Inflammatory macrophage (primary cell): ENCODE results near the gene SLC4A1.

Experiments
- DNase-seq, 2 donors: peaks; one replicate each; pipeline ENCODE4 v3.0.0-alpha.2; 2020 to 2022
- total RNA-seq, 18 experiments: gene quantifications; one replicate each; lab custom pipeline; 2026; ENCODE audit warnings: mixed read lengths in 6 of 18, inconsistent platforms in 2 of 18; lab: John Stamatoyannopoulos, UW

SLC4A1 gene
- total RNA-seq, result 0 to 19.2 (median 0.04) reads per million in 18 experiments

GRCh38 chr17:44267818-44268490, at the start of gene SLC4A1:
SLC4A1 (minus strand) TSS chr17:44268135; CDS start chr17:44262866, 5,269 bp downstream.
- no peak for DNase-seq

GRCh38 chr17:44317545-44317944, 49.6 kb upstream of the SLC4A1 start:
- DNase-seq, result no peak

DNA sequence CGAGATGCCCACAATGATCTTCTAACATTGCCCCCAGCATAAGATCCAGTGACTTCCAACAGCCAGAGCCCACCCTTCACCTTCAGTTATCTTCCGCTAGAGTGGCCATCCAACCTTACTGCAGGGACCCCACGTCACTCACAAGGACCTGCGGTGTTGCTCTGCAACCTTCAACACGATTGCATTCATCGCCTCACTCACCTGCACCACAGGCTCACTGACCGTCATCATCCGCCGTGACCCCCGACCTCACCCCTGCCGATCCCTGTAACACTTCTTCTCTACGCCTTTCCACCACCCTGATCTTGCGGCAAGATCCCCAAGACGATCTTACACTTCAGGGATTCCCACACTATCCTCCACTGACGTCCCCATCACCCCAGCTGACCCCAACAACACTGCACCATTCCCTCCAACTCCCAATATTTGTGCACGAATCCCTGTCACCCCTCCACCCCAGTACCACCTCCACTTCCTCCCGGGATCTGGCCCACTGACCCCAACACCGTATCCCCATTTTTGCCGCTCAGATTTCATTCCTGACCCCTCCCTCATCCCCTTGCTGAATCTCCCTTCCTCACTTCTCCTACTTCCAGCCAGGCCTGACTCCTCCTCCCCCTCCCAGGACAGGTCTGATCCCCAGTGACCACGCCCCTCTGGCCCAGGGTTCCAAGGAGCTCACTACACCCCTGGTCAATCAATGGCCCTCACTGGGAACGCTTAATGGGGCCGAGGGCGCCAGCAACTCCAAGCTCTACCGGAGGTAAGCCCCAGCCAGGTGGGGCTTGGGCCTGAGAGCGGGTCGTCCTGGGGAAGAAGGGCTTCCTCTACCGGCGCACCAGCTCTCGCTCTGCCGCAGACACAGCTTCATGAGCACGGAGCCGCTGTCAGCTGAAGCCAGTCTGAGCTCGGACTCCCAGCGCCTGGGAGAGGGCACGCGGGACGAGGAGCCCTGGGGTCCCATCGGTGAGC, 48.1 kb upstream of the SLC4A1 start:
- no peak for DNase-seq

DNA sequence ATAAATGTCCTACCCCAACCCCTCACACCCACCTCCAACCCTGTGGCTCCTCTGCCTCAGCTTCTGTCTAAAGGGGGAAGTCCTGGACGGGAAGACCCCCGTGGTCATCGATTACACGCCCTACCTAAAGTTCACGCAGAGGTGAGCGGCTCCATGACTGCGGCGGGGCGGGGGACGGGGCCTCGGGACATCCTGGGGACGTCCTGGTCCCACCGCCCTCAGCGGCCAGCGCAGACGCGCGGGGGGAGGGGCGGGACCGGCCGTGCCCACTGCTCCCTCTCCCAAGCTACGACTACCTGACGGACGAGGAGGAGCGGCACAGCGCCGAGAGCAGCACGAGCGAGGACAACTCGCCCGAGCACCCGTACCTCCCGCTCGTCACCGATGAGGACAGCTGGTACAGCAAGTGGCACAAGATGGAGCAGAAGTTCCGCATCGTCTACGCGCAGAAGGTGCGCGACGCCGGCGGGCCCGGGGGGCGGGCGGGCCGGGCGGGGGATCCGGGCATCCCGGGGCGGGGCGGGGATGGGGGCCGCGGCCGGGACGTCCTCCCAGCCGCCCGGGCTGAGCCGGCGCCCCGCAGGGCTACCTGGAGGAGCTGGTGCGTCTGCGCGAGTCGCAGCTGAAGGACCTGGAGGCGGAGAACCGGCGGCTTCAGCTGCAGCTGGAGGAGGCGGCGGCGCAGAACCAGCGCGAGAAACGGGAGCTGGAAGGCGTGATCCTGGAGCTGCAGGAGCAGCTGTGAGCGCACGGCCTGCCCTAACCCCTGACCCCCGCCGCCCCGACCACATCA, 47.1 kb upstream of the SLC4A1 start:
- DNase-seq, result peak in 1 of 2 donors; percentile 27

DNA sequence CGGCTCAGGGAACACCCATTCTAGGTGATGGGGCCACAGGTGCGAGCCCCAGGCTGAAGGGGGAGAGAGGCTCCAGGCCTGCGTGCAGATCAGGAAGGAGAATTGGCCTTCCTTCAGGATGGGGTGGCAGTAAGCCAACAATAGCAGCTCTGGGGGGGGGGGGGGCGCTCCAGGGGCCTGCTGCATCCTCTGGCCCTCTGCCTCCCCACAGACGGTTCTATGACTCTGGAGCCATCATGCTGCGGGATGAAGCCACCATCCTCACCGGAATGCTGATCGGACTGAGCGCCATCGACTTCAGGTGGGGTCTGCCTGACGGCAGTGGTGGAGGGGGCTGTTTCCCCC, 46.6 kb upstream of the SLC4A1 start:
- DNase-seq, result no peak

GRCh38 chr17:44314031-44314430, 46.1 kb upstream of the SLC4A1 start:
- DNase-seq, result no peak

DNA sequence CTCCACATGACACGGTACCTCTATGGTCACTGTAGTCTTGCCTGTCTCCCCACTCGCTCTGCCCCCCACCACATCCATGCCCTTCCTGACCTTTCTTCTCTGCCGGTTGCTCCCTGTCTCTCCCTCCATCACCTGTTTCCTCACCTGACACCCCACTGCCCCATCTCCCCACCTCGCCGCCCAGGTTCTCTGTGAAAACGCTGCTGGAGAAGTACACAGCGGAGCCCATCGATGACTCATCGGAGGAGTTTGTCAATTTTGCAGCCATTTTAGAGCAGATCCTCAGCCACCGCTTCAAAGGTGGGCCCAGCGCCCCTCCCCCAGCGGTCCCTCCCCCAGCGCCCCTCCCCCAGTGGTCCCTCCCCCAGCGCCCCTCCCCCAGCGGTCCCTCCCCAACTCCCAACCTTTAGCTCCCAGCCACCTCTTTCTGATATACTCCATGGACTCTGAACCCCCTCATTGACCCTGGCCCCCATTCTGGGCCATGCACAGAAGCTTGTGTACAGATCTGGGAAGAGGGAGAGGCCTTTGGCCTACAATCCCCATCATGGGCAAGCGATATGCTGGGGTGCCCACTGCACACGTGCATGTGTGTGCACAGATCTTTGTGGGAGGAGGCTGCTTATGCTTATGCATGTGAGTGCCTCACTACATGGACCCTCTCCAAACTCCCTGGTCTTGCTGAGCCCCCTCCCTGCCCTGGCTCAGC, 44.6 kb upstream of the SLC4A1 start:
- DNase-seq, result no peak

DNA sequence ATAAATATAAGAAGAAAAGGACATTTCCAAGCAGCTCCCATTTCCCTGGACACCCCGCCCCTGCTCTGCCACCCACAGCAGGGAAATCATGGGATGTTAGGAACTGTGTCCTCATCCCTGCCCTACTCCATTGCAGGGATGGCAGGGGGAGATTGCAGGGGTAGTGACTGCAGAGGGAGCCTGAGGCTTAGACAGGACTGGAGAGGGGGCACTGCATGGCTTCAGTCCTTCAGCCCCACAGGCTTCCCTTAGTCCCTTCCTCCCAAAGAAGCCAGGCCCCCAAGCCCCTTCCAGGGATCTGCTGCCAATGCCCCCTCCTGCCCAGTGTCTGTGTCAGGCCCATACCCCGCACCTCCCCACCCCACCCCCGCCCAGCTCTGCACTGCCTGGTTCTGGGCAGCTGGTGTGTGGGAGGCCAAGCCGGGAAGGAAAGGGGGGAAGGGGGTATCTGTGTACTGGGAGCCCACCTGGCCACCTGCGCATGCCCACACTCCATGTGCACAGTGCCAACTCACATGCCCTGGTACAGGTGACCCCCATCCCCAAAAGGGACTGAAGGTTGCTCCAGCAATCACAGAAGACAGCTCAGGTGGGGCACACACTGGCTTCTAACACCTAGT, 43.7 kb upstream of the SLC4A1 start:
- DNase-seq, result no peak

- no peak for DNase-seq
Observed at GRCh38 chr17:44310609-44311376, 42.9 kb upstream of the SLC4A1 start.

DNA sequence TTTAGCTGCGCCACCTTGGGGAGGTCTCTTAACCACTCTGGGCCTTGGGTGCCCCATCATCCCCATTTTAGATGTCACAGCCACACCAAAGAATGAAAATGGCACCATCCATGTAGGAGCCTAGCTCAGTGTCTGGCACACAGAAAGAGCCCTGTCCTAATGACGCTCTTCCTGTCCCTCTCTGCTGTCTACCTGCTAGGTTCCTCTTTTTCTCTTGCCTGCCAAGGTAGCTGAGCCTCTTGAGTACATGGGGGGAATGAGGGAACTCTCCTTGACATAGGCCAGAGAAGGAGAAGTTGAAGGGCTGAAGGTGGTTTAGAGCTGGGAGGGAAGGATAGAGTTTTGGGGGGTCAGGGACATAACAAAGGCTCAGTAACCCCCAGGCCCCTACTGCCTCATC, 42.3 kb upstream of the SLC4A1 start:
- no peak for DNase-seq

GRCh38 chr17:44309472-44309871, 41.5 kb upstream of the SLC4A1 start:
- no peak for DNase-seq

- no peak for DNase-seq
Observed at GRCh38 chr17:44308865-44309264, 40.9 kb upstream of the SLC4A1 start.

DNA sequence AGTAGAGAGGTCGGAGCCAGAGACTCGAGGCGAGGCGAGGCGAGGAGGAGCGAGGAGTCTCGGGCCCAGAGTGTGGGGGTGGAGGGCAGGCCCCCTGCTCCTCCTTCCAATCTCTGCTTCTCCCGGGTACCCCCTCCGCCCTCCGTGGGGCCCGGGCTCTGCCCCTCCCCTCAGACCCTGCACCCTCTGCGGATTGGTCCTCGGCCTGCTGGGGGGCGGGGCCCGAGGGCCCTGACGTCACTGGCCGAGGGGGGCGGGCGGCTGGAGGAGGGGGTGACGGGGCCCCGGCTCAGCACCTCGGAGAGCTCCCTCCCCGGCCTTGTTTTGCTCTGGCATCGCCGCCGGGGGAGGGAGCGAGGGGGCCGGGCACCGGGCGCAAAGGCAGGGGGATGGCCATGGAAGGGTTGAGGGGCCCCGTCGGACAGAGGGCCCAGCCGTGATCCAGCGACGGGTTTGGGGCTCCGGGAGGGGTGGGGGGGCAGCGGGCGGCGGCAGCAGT, 40.4 kb upstream of the SLC4A1 start, which contains the start of gene RUNDC3A:
Gene RUNDC3A, plus strand, starts transcription at position 282 of the 499 bp plus-strand sequence. CDS start 232 bp downstream, outside the sequence.
- DNase-seq, result peak; percentile 39 to 56

GRCh38 chr17:44307387-44308186, 39.7 kb upstream of the SLC4A1 start:
- no peak for DNase-seq

GRCh38 chr17:44304651-44305050, 36.7 kb upstream of the SLC4A1 start:
- DNase-seq, result no peak

GRCh38 chr17:44297975-44298374, 30.0 kb upstream of the SLC4A1 start:
- no peak for DNase-seq

DNA sequence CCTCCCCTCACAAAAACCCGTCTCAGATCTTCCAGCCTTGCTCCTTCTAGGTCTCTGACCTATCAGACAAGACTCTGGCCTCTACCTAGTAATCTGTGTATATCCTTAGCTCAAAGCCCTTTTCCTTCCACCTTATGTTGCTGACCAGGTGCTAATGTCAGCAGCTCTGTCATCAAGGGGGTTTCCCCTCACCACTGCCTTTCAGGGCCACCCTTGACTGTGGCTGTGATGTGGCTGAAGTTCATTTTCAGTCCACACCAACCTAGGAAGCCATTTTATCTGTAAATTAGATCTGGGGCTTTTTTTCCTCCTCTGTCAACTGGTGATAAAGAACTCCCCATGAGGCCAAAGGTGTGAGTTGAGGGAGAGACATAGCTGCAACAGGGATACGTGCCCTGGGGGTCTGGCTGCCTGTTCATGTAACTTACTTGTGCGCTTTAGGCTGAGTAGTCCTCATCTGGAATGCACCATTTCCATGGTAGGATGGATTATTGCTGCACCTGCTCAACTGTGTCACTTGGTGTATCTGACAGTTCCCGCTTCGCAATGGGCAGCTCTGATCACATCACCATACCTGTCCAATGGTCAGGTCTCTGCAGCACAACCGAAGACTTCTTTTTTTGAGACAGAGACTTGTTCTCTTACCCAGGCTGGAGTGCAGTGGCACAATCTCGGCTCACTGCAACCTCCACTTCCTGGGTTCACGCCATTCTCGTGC, 25.7 kb upstream of the SLC4A1 start:
- DNase-seq, result no peak

DNA sequence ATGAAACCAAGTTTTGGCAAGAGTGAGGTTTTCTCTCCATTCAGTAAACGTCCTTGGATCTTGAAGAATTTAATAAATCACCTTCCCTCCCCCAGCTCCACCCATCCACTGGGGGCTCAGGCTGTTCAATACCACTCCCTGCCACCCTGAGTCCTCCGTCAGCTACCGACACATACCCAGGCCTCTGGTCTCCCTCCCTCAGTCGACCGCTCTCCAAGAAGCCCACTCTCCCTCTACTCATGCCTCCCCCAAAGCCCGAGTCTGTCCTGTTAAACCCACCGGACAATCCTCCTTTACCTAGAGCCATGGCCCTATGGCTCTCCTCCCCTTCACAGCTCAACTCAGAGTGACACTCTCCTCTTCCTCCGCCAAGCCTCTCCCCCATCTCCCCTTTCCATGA, 19.7 kb upstream of the SLC4A1 start:
- DNase-seq, result no peak

- DNase-seq, result no peak
Observed at GRCh38 chr17:44284024-44284400, 16.1 kb upstream of the SLC4A1 start.
